DND-41 (cell line): ENCODE measurements around the gene MAPK1IP1L.

Experiments used
- ATAC-seq: fragments of 200-7000 bp; cut with Tn5 transposase; 3 replicates; pipeline ENCODE4 v1.9.1; 2021; ENCODE audit warnings: low read depth; ENCODE audit not compliant: insufficient read depth
- DNase-seq: peaks from one replicate; pipeline ENCODE4 v3.0.0-alpha.2; 2020
- H2AFZ ChIP-seq: 2 replicates; pipeline ENCODE4 v1.6.0; 2012; ENCODE audit warnings: low read depth, low read length
- H3K27ac ChIP-seq: 2 replicates; pipeline ENCODE4 v1.5.1; 2012; ENCODE audit warnings: low read length, inconsistent platforms
- H3K27me3 ChIP-seq: fragments of 200-600 bp; sonication (generic); 2 replicates; pipeline ENCODE4 v1.6.0; 2012; ENCODE audit warnings: low read length, mild to moderate bottlenecking, inconsistent platforms; ENCODE audit not compliant: insufficient read depth, poor library complexity
- H3K36me3 ChIP-seq: 2 replicates; pipeline ENCODE4 v1.5.1; 2012; ENCODE audit warnings: low read length, inconsistent platforms; ENCODE audit not compliant: insufficient read depth
- H3K4me1 ChIP-seq: 2 replicates; pipeline ENCODE4 v1.5.1; 2012; ENCODE audit warnings: mild to moderate bottlenecking, low read length; ENCODE audit not compliant: insufficient read depth
- H3K4me2 ChIP-seq: 2 replicates; pipeline ENCODE4 v1.6.0; 2012; ENCODE audit warnings: mild to moderate bottlenecking, moderate library complexity, low read length, inconsistent platforms; ENCODE audit not compliant: insufficient read depth
- H3K4me3 ChIP-seq, 2 experiments: fragments of 200-600 bp in 1 of 2; shearing (Covaris generic) in 1 of 2; 2 replicates each; pipeline ENCODE4 v1.5.1; 2012 to 2016; ENCODE audit warnings: inconsistent platforms in 2 of 2, low read length in 2 of 2, mild to moderate bottlenecking in 2 of 2, low read depth in 1 of 2, moderate library complexity in 1 of 2
- H3K79me2 ChIP-seq: 2 replicates; pipeline ENCODE4 v1.6.0; 2012; ENCODE audit warnings: low read length, inconsistent platforms; ENCODE audit not compliant: insufficient read depth
- H3K9ac ChIP-seq: 2 replicates; pipeline ENCODE4 v1.6.0; 2012; ENCODE audit warnings: low read depth, mild to moderate bottlenecking, inconsistent platforms, low read length, moderate library complexity
- H3K9me3 ChIP-seq: 2 replicates; pipeline ENCODE4 v1.5.1; 2012; ENCODE audit warnings: low read length, moderate library complexity, mild to moderate bottlenecking, inconsistent platforms; ENCODE audit not compliant: insufficient read depth, severe bottlenecking
- H4K20me1 ChIP-seq: 2 replicates; pipeline ENCODE4 v1.6.0; 2012; ENCODE audit warnings: low read length; ENCODE audit not compliant: insufficient read depth
- EZH2 ChIP-seq: IDR thresholded peaks from 3 replicates; pipeline ENCODE4 v1.6.1; 2012; ENCODE audit warnings: borderline replicate concordance, low read depth, mild to moderate bottlenecking, moderate library complexity, low read length, inconsistent platforms; ENCODE audit not compliant: severe bottlenecking
- TF ChIP-seq, protein P1 (sequence below): IDR thresholded peaks from 2 replicates; pipeline ENCODE4 v1.5.1; 2012; ENCODE audit warnings: borderline replicate concordance, low read length, moderate library complexity, mild to moderate bottlenecking; ENCODE audit not compliant: poor library complexity, severe bottlenecking; ENCODE audit errors: extremely low read depth

MAPK1IP1L gene

DNA sequence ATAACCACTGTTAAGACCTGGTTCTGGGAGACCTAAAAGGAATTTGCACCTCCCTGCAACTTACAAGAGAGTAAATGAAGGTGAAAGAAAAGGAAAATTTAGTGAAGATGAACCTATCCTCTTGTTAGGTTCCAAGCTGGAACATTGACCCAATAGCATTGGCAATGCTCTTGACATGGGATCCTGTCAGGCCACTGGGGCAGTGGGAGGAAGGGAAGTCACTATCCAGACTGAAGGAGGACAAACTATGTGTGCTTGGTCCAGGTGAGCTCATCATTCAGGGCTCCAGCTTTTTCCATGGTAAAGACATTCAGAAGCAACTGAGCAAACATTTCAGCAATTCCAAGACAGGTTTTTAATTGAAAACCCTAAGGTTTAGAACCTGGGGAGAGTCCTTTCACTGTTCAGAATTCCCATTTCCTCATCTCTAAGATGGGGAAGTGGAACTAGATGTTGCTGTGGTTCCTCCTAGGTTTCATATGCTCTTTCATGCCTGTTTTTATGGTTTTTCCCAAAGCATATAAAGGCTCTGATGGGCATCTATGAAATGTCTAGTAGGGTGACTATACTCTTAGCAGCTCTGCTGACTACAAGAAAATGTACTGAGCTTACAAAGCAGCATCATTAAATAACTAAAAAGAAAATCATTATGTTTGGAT is 33.1 kb downstream of the MAPK1IP1L start:
- Histone ChIP-seq H3K79me2 (no peaks in the 10 kb centered on the region), H3K9ac (no peak overlapping the region), H3K9me3 (no peaks in the 10 kb centered on the region), H3K27me3 (no peaks in the 10 kb centered on the region), H3K36me3 (no peaks in the 10 kb centered on the region), H4K20me1 (no peaks in the 10 kb centered on the region), H3K4me1 (no peaks in the 10 kb centered on the region), H3K4me3 (no peak overlapping the region), H2AFZ (no peak overlapping the region), H3K4me2 (no peak overlapping the region), H3K27ac (no peak overlapping the region)
- DNase-seq (no peak), ATAC-seq (no peak)
- TF ChIP-seq, protein P1, sequence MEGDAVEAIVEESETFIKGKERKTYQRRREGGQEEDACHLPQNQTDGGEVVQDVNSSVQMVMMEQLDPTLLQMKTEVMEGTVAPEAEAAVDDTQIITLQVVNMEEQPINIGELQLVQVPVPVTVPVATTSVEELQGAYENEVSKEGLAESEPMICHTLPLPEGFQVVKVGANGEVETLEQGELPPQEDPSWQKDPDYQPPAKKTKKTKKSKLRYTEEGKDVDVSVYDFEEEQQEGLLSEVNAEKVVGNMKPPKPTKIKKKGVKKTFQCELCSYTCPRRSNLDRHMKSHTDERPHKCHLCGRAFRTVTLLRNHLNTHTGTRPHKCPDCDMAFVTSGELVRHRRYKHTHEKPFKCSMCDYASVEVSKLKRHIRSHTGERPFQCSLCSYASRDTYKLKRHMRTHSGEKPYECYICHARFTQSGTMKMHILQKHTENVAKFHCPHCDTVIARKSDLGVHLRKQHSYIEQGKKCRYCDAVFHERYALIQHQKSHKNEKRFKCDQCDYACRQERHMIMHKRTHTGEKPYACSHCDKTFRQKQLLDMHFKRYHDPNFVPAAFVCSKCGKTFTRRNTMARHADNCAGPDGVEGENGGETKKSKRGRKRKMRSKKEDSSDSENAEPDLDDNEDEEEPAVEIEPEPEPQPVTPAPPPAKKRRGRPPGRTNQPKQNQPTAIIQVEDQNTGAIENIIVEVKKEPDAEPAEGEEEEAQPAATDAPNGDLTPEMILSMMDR: no peak
- TF ChIP-seq EZH2: no peak

DNA sequence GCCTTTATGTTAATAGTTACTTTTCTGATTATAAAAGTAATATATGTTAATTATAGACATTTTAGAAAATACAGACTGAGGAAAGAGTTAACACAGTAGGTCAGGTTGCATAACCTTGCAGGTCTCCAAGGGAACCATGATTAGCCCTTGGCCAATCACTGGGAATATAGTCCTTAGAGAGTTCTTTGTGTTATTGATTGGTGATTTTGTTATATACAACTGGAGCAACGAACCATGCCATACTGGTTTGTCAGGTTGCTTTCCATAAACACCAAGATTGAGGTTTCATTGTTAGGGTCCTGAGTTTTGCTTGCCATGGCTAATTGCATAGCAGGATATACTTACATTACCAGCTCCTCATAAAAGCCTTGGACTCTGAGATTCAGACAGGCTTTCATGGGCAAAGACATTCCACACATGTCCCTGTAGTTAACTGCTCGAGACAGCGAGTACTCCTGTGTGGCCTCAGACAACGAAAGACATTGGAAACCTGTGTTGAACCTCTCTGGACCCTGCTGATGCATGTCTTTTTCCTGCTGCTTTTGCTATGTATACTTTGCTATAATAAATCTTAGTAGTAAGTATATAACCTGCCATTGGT is 33.7 kb downstream of the MAPK1IP1L start:
- H3K27me3 ChIP-seq: no peaks in the 10 kb centered on the region
- no peak for TF ChIP-seq EZH2
- TF ChIP-seq, protein P1: no peak
- H3K9ac ChIP-seq: no peak overlapping the region
- H3K4me2 ChIP-seq: no peak overlapping the region
- H3K79me2 ChIP-seq: no peaks in the 10 kb centered on the region
- H4K20me1 ChIP-seq: no peaks in the 10 kb centered on the region
- no peaks in the 10 kb centered on the region for H3K4me1 ChIP-seq
- no peak overlapping the region for H3K27ac ChIP-seq
- ATAC-seq: no peak
- H3K36me3 ChIP-seq: no peaks in the 10 kb centered on the region
- no peak overlapping the region for H3K4me3 ChIP-seq
- no peak for DNase-seq
- no peak overlapping the region for H2AFZ ChIP-seq
- no peaks in the 10 kb centered on the region for H3K9me3 ChIP-seq

DNA sequence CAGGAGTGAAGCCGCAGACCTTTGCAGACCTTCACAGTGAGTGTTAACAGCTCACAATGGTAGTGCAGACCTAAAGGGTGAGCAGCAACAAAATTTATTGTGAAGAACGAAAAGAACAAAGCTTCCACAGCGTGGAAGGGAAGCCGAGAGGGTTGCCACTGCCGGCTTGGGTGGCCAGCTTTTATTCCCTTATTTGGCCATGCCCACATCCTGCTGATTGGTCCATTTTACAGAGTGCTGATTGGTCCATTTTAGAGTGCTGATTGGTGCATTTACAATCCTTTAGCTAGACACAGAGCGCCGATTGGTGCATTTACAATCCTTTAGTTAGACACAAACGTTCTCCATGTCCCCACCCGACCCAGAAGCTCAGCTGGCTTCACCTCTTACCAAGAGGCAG is 35.5 kb downstream of the MAPK1IP1L start:
- Histone ChIP-seq H3K9me3 (no peaks in the 10 kb centered on the region), H3K36me3 (no peaks in the 10 kb centered on the region)

More for the DNA sequence above, 35.5 kb downstream of the MAPK1IP1L start:
- Histone ChIP-seq H3K4me1 (no peaks in the 10 kb centered on the region), H3K27me3 (no peaks in the 10 kb centered on the region), H3K4me2 (no peak overlapping the region), H3K4me3 (no peak overlapping the region), H3K27ac (no peak overlapping the region), H2AFZ (no peak overlapping the region), H3K79me2 (no peaks in the 10 kb centered on the region), H4K20me1 (no peaks in the 10 kb centered on the region), H3K9ac (no peak overlapping the region)
- no peak for ATAC-seq
- no peak for DNase-seq
- TF ChIP-seq, protein P1: no peak
- TF ChIP-seq EZH2: no peak
